Upper lobe of left lung (tissue), 4 donors: ENCODE measurements around the gene LZTR1.

ENCODE experiments used
- CTCF ChIP-seq, 6 experiments: fragments of 450-650 bp in 4 of 6; fragments of 200-600 bp in 2 of 6; sonication (generic) in 2 of 6; IDR thresholded peaks; one replicate each; pipeline ENCODE4 v1.5.1; 2016 to 2019; ENCODE audit warnings: antibody characterized with exemption in 6 of 6
- POLR2A ChIP-seq, 4 donors: fragments of 450-650 bp; IDR thresholded peaks; one replicate each; pipeline ENCODE4 v1.5.1; 2016 to 2017; ENCODE audit warnings: antibody characterized with exemption in 4 of 4, mild to moderate bottlenecking in 2 of 4
- POLR2AphosphoS5 ChIP-seq, 2 donors: sonication (generic); formaldehyde crosslinking; IDR thresholded peaks; one replicate each; pipeline ENCODE4 v1.5.1; 2017; ENCODE audit warnings: antibody characterized with exemption in 2 of 2

GRCh38 chr22:20977516-20978170, 4.5 kb upstream of the LZTR1 start:
- TF ChIP-seq CTCF (IDR thresholded peaks at IDR 0.05), result no peak
- no peak for TF ChIP-seq POLR2A (IDR thresholded peaks at IDR 0.05)
- no peak for TF ChIP-seq POLR2AphosphoS5 (IDR thresholded peaks at IDR 0.05)
